HCT116 (cell line): ENCODE data around the gene LTBP1. TPM values are rescaled to one million over a fixed set of nuclear protein-coding genes. Genes with fewer than 3 reads are reported as not detected.

ENCODE experiments used
- ATAC-seq: fragments of 200-7000 bp; cut with Tn5 transposase; 2 replicates; pipeline ENCODE4 v1.9.1; 2020; ENCODE audit warnings: mild to moderate bottlenecking, moderate library complexity
- BruUV-seq: library from RNA; stranded (reverse); fragments of 400-500 nt; replicated peaks from 2 replicates; lab custom pipeline; 2021; lab: Mats Ljungman, UMichigan
- CTCF ChIA-PET: fragments of 300-600 bp; sonication (Branson Sonifier 250); formaldehyde crosslinking; loops from one replicate; lab custom pipeline; 2021; ENCODE audit warnings: antibody characterized with exemption; lab: Charles Lee
- POLR2A ChIA-PET: fragments of 300-600, 350-600 bp; sonication (Branson Sonifier 250); formaldehyde crosslinking; loops from one replicate; lab custom pipeline; 2021; ENCODE audit warnings: antibody characterized with exemption; lab: Charles Lee
- RAD21 ChIA-PET, 2 experiments: fragments of 300-600 bp; sonication (Branson Sonifier 250); formaldehyde crosslinking; loops; one replicate each; lab custom pipeline; 2023; ENCODE audit warnings: low total read pairs in 2 of 2; ENCODE audit not compliant: uncharacterized antibody in 2 of 2, unreplicated experiment in 2 of 2, low non-redundant PET in 1 of 2; lab: Charles Lee
- DNase-seq: peaks from one replicate; pipeline ENCODE4 v3.0.0-alpha.2; 2010; ENCODE audit warnings: low read depth, low spot score
- H2AFZ ChIP-seq: fragments of 200-600 bp; shearing (Covaris generic), sonication (generic); 2 replicates; pipeline ENCODE4 v1.6.1; 2017; ENCODE audit warnings: low read depth, mixed run types, mixed read lengths, antibody characterized with exemption, low read length; ENCODE audit not compliant: poor library complexity, severe bottlenecking
- H3K27ac ChIP-seq: 2 replicates; pipeline ENCODE4 v1.5.1; 2012; ENCODE audit warnings: low read depth, low read length
- H3K27me3 ChIP-seq: fragments of 200-600 bp; sonication (generic); 2 replicates; pipeline ENCODE4 v1.6.1; 2016; ENCODE audit warnings: mixed run types, low read length, mixed read lengths; ENCODE audit not compliant: insufficient read depth
- H3K36me3 ChIP-seq, 2 experiments: fragments of 200-500 bp in 1 of 2; fragments of 200-600 bp in 1 of 2; sonication (Bioruptor generic) in 1 of 2; sonication (generic) in 1 of 2; 2 replicates each; pipeline versions ENCODE4 v1.5.1 to v1.6.1; 2014 to 2016; ENCODE audit warnings: low read length in 2 of 2, inconsistent platforms in 1 of 2, mixed read lengths in 1 of 2, mixed run types in 1 of 2; ENCODE audit not compliant: insufficient read depth in 2 of 2, control insufficient read depth in 1 of 2
- H3K4me1 ChIP-seq, 2 experiments: fragments of 200-600 bp in 1 of 2; sonication (generic) in 1 of 2; 2 replicates each; pipeline versions ENCODE4 v1.5.1 to v1.6.1; 2012 to 2017; ENCODE audit warnings: low read length in 2 of 2, inconsistent platforms in 1 of 2, mild to moderate bottlenecking in 1 of 2, mixed read lengths in 1 of 2, mixed run types in 1 of 2, moderate library complexity in 1 of 2; ENCODE audit not compliant: insufficient read depth in 2 of 2, control insufficient read depth in 1 of 2
- H3K4me2 ChIP-seq: fragments of 200-600 bp; sonication (generic); 2 replicates; pipeline ENCODE4 v1.6.1; 2017; ENCODE audit warnings: mixed run types, low read length, mixed read lengths
- H3K4me3 ChIP-seq, 2 experiments: fragments of 200-600 bp in 1 of 2; sonication (generic) in 1 of 2; replicated peaks in 1 of 2; 2 replicates each; pipeline ENCODE4 v1.5.1; 2011 to 2016; ENCODE audit warnings: low read length in 2 of 2, control low read depth in 1 of 2, low read depth in 1 of 2, mild to moderate bottlenecking in 1 of 2, mixed read lengths in 1 of 2, mixed run types in 1 of 2
- H3K79me2 ChIP-seq: fragments of 200-600 bp; sonication (generic); 2 replicates; pipeline ENCODE4 v1.6.1; 2017; ENCODE audit warnings: mild to moderate bottlenecking, mixed run types, low read length, moderate library complexity, mixed read lengths; ENCODE audit not compliant: insufficient read depth
- H3K9ac ChIP-seq: fragments of 200-600 bp; sonication (generic); 2 replicates; pipeline ENCODE4 v1.6.1; 2016; ENCODE audit warnings: low read length, mixed read lengths
- H3K9me2 ChIP-seq: fragments of 200-600 bp; sonication (generic), shearing (Covaris generic); 2 replicates; pipeline ENCODE4 v1.6.1; 2017; ENCODE audit warnings: mixed run types, mild to moderate bottlenecking, moderate library complexity; ENCODE audit not compliant: insufficient read depth
- H3K9me3 ChIP-seq, 2 experiments: fragments of 200-500 bp in 1 of 2; fragments of 200-600 bp in 1 of 2; sonication (Bioruptor generic) in 1 of 2; sonication (generic) in 1 of 2; 2 replicates each; pipeline ENCODE4 v1.6.1; 2014 to 2017; ENCODE audit warnings: low read length in 2 of 2, mixed read lengths in 2 of 2, inconsistent platforms in 1 of 2, low read depth in 1 of 2, mild to moderate bottlenecking in 1 of 2, mixed run types in 1 of 2, moderate library complexity in 1 of 2; ENCODE audit not compliant: control insufficient read depth in 1 of 2, insufficient read depth in 1 of 2
- H4K20me1 ChIP-seq: fragments of 200-600 bp; sonication (generic), shearing (Covaris generic); 2 replicates; pipeline ENCODE4 v1.6.1; 2017; ENCODE audit warnings: mixed run types, mild to moderate bottlenecking, moderate library complexity; ENCODE audit not compliant: insufficient read depth
- CBX3 ChIP-seq: IDR thresholded peaks from 2 replicates; pipeline ENCODE4 v1.6.1; 2012; ENCODE audit warnings: low read depth
- CEBPB ChIP-seq: IDR thresholded peaks from 2 replicates; pipeline ENCODE4 v1.6.1; 2012; ENCODE audit warnings: low read depth
- EGR1 ChIP-seq: IDR thresholded peaks from 2 replicates; pipeline ENCODE4 v1.6.1; 2012; ENCODE audit warnings: low read depth
- ELF1 ChIP-seq: IDR thresholded peaks from 2 replicates; pipeline ENCODE4 v1.6.1; 2012; ENCODE audit warnings: low read depth, borderline replicate concordance
- EZH2 ChIP-seq: fragments of 200-600 bp; sonication (generic); IDR thresholded peaks from 2 replicates; pipeline ENCODE4 v1.6.1; 2017; ENCODE audit warnings: antibody characterized with exemption, mixed run types
- EZH2phosphoT487 ChIP-seq: fragments of 200-600 bp; IDR thresholded peaks from 2 replicates; pipeline ENCODE4 v1.6.1; 2018; ENCODE audit warnings: antibody characterized with exemption, borderline replicate concordance
- FOSL1 ChIP-seq: IDR thresholded peaks from 2 replicates; pipeline ENCODE4 v1.6.1; 2012; ENCODE audit warnings: low read depth
- JUND ChIP-seq: IDR thresholded peaks from 2 replicates; pipeline ENCODE4 v1.6.1; 2012
- POLR2A ChIP-seq: IDR thresholded peaks from 2 replicates; pipeline ENCODE4 v1.7.0; 2011; ENCODE audit warnings: borderline replicate concordance; ENCODE audit not compliant: insufficient read depth, insufficient read length; ENCODE audit errors: extremely low read depth
- POLR2AphosphoS5 ChIP-seq: IDR thresholded peaks from 2 replicates; pipeline ENCODE4 v1.6.1; 2011; ENCODE audit warnings: mild to moderate bottlenecking, low read depth, low read length, moderate library complexity
- RAD21 ChIP-seq: IDR thresholded peaks from 2 replicates; pipeline ENCODE4 v1.6.1; 2012; ENCODE audit warnings: low read depth, mild to moderate bottlenecking
- REST ChIP-seq: IDR thresholded peaks from 2 replicates; pipeline ENCODE4 v1.6.1; 2012; ENCODE audit warnings: low read depth
- SIN3A ChIP-seq: IDR thresholded peaks from 2 replicates; pipeline ENCODE4 v1.6.1; 2012; ENCODE audit warnings: low read depth
- SP1 ChIP-seq: IDR thresholded peaks from 2 replicates; pipeline ENCODE4 v1.6.1; 2012; ENCODE audit warnings: low read depth
- TCF7L2 ChIP-seq: IDR thresholded peaks from 2 replicates; pipeline ENCODE4 v1.7.0; 2011; ENCODE audit warnings: borderline replicate concordance, inconsistent platforms; ENCODE audit not compliant: insufficient read depth, insufficient read length; ENCODE audit errors: extremely low read depth
- ZFX ChIP-seq: fragments of 450-650 bp; IDR thresholded peaks from 2 replicates; pipeline ENCODE4 v1.6.1; 2017
- ZNF274 ChIP-seq: fragments of 200-500 bp; sonication (Bioruptor generic); IDR thresholded peaks from 2 replicates; pipeline ENCODE4 v1.6.1; 2014; ENCODE audit warnings: mild to moderate bottlenecking, low read depth, low read length, inconsistent platforms
- intact Hi-C: fragments of 100-400 bp; cut with micrococcal nuclease; formaldehyde crosslinking; loops from 2 replicates; pipeline ENCODE4 v1.10.0; 2022
- total RNA-seq: library from RNA; stranded (reverse); gene quantifications from one replicate; pipeline ENCODE4 v1.2.1, GENCODE V29; 2021; ENCODE audit not compliant: unreplicated experiment
- TF ChIP-seq, protein P1 (sequence below): IDR thresholded peaks from 2 replicates; pipeline ENCODE4 v1.6.1; 2011; ENCODE audit warnings: mild to moderate bottlenecking, low read length, moderate library complexity; ENCODE audit not compliant: insufficient replicate concordance; ENCODE audit errors: extremely low read depth
- TF ChIP-seq, protein P2 (sequence below), 3 experiments: fragments of 200-600 bp in 1 of 3; sonication (generic) in 1 of 3; IDR thresholded peaks in 2 of 3; conservative IDR thresholded peaks in 1 of 3; 2 replicates each; pipeline ENCODE4 v1.5.1; 2012 to 2017; ENCODE audit warnings: low read depth in 2 of 3, low read length in 2 of 3, antibody characterized with exemption in 1 of 3, borderline replicate concordance in 1 of 3, control low read depth in 1 of 3, mild to moderate bottlenecking in 1 of 3, mixed read lengths in 1 of 3, mixed run types in 1 of 3, moderate library complexity in 1 of 3; ENCODE audit not compliant: insufficient read depth in 1 of 3
- TF ChIP-seq, protein P3 (sequence below): IDR thresholded peaks from 2 replicates; pipeline ENCODE4 v1.6.1; 2012

Gene LTBP1
- total RNA-seq, 1 experiment from 2014 or later: 5.1 TPM

GRCh38 chr2:33392366-33392765, 445.6 kb downstream of the LTBP1 start:
- Histone ChIP-seq H3K9ac (no peak overlapping the region), H3K27me3 (no peaks in the 10 kb centered on the region), H3K79me2 (no peaks in the 10 kb centered on the region), H3K36me3 (no peaks in the 10 kb centered on the region), H3K4me2 (no peak overlapping the region), H3K4me1 (no peaks in the 10 kb centered on the region), H3K4me3 (no peak overlapping the region), H3K9me2 (no peaks in the 10 kb centered on the region), H2AFZ (no peak overlapping the region), H3K27ac (no peak overlapping the region), H3K9me3 (no peaks in the 10 kb centered on the region), H4K20me1 (no peaks in the 10 kb centered on the region)
- no peak for DNase-seq
- ChIA-PET RAD21 (no interaction called here), CTCF (interaction anchor here (1.0 kb wide), 1 partner anchor 12 kb away, joined by 3 read pairs; no protein-coding TSS in a partner anchor), POLR2A (no interaction called here)
- no TSS peak for BruUV-seq
- TF ChIP-seq EZH2 (no peak), ELF1 (no peak), POLR2AphosphoS5 (no peak), ZFX (no peak), JUND (no peak), RAD21 (no peak), ZNF274 (no peak), CEBPB (no peak), EZH2phosphoT487 (no peak), POLR2A (no peak), TCF7L2 (no peak), SP1 (no peak), FOSL1 (no peak), EGR1 (no peak), REST (no peak), SIN3A (no peak), CBX3 (no peak)
- TF ChIP-seq, protein P1, sequence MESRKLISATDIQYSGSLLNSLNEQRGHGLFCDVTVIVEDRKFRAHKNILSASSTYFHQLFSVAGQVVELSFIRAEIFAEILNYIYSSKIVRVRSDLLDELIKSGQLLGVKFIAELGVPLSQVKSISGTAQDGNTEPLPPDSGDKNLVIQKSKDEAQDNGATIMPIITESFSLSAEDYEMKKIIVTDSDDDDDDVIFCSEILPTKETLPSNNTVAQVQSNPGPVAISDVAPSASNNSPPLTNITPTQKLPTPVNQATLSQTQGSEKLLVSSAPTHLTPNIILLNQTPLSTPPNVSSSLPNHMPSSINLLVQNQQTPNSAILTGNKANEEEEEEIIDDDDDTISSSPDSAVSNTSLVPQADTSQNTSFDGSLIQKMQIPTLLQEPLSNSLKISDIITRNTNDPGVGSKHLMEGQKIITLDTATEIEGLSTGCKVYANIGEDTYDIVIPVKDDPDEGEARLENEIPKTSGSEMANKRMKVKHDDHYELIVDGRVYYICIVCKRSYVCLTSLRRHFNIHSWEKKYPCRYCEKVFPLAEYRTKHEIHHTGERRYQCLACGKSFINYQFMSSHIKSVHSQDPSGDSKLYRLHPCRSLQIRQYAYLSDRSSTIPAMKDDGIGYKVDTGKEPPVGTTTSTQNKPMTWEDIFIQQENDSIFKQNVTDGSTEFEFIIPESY: no peak
- TF ChIP-seq, protein P2, sequence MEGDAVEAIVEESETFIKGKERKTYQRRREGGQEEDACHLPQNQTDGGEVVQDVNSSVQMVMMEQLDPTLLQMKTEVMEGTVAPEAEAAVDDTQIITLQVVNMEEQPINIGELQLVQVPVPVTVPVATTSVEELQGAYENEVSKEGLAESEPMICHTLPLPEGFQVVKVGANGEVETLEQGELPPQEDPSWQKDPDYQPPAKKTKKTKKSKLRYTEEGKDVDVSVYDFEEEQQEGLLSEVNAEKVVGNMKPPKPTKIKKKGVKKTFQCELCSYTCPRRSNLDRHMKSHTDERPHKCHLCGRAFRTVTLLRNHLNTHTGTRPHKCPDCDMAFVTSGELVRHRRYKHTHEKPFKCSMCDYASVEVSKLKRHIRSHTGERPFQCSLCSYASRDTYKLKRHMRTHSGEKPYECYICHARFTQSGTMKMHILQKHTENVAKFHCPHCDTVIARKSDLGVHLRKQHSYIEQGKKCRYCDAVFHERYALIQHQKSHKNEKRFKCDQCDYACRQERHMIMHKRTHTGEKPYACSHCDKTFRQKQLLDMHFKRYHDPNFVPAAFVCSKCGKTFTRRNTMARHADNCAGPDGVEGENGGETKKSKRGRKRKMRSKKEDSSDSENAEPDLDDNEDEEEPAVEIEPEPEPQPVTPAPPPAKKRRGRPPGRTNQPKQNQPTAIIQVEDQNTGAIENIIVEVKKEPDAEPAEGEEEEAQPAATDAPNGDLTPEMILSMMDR (IDR thresholded peaks at IDR 0.05 in 2 of 3, conservative IDR thresholded peaks at IDR 0.05 in 1 of 3; ENCODE audit: borderline replicate concordance in 1 of 3, insufficient read depth in 1 of 3, low read depth in 2 of 3, low read length in 2 of 3): no peak
- TF ChIP-seq, protein P3, sequence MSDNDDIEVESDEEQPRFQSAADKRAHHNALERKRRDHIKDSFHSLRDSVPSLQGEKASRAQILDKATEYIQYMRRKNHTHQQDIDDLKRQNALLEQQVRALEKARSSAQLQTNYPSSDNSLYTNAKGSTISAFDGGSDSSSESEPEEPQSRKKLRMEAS: no peak
- intact Hi-C loops: no loop called here
- ATAC-seq: no peak
